NCI-H1930 (cell line): ENCODE results near the gene TMA16.

Source experiments
- DNase-seq, 2 experiments: peaks; one replicate each; lab custom pipeline; 2025; lab: John Stamatoyannopoulos, UW

Gene TMA16

DNA sequence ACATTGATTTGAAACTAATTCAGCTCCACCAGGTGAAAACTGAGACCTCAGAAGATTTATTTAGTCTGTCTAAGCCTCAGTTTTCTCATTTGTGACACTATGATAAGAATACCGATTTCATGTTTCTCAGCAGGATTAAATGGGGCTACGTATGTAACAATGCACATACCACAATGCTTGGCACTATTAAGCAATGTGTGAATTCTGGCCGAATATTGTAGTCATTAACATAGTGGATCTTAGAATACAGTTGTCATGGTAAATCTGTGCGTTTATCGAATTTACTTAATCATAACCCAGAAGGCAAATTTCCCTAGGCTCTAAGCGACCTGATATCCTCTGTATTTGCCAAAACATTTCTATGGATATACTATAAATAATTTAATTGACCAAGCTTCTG is 69.1 kb downstream of the TMA16 start:
- no peak for DNase-seq

DNA sequence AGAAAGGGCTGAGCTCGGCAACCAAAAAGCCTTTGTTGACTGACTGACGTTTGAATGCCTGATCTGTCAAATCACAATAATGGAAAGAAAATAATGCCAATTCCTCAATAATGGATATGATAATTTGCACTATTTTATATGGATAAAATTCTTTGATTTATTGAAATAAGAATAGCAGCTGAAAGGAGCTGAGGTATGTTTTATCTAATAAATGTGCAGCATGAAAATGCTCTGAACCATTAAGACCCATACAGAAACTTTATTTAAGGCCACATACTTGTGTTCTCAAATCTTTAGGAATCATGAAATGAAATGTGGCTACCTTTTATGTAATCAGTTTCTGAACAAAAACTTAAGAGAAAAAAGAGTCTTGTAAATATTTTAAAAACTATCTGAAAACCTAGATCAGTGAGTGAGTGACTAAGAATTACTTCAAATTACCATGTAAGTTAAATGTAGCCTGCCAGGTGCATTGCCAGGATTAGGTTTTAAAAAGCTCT is 69.8 kb downstream of the TMA16 start:
- no peak for DNase-seq

DNA sequence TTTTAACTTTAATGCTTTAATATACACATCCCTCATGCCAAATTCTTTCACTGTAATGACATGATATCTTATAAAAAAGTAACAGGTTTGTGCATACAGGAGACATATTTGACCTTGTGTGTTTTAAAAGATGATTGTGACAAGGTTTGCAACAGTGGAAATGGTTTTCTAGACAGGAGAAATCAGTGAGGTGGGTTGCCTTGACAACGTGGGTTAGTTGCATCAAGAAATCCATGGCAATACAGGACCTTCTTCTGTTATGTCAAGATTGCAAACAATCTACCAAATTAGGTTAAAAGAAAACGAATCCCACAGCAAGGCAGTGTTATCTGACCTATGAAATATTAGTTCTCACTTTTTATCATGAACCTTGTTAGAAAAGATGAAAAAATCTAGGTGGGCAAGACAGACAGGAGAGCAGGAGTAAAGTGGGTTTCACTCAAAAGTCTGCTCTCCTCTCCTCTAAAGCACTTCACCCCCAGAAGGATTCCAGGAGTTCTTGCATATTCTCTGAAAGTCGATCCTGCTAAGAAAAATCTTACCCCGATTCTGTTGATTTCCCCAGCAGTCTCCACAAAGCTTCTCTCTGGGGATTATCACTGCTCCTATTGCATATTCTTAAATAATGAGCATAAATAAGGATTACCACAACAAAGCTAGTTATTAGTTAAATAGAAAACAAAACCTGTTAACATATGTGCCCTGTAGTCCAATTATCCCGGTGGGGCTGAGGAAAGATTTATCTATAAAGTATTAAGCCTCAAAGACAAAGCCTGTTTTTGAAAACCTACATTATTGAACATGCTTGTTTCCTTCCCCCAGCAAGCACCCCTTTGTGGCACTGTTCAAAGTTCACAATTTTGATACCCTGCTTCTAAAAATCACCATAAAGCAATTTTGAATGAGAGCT is 71.0 kb downstream of the TMA16 start:
- DNase-seq, result no peak

DNA sequence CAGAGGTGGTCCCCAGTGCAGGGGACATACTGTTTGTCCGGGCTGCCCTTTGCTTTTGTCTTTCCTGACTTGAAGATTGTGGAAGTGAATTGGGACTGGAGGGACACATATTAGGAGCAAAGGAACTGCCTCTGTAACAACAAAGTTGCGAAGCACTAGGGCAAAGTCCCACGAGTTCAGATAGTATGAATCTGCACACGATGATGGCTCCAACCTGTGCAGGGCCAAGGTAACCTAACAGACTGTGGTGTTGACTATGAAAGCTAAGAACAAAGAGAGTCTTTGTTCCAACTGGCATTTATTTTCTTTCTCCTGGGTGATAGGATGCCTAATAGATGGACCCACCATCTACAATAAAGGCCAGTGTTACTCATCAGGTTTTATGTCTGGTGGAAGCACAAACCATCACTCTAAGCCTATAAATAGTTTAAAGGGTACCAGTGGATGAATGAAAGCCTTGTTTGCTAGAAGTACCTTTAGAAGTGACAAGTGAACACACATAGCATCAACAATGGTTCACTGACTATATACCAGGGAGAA is 71.8 kb downstream of the TMA16 start:
- no peak for DNase-seq

DNA sequence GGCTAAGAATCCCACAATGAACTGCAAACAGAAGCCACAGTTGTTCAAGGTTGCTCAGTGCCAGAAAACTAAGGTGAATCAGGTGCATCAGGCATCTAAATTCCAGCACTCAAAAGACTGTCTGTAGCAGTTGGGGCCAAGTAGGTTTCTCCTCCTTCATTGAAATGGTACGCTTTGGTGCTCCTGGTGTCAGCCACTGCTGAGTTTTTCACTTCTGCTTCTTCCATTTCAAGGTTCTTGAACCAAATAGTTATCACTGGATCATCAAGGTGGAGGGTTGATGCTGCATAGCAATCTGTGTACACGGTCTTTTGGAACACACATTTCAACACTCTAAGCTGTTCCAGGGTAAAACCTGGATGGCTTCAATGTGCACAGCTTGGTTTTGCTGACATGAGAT is 74.4 kb downstream of the TMA16 start:
- no peak for DNase-seq
